Progenitor cell of endocrine pancreas (in vitro differentiated cells): ENCODE data around the gene RAB11FIP4. TPM values are rescaled to one million over a fixed set of nuclear protein-coding genes. Genes with fewer than 3 reads are reported as not detected.

Experiments
- DNase-seq: peaks from one replicate; pipeline ENCODE4 v3.0.0; 2021; ENCODE audit warnings: low spot score; ENCODE audit not compliant: unreplicated experiment
- H3K27ac Mint-ChIP-seq: 2 replicates; pipeline ENCODE4 v1.8.0; 2021; ENCODE audit warnings: mild to moderate bottlenecking, moderate library complexity, mixed read lengths
- H3K27me3 Mint-ChIP-seq: 2 replicates; pipeline ENCODE4 v1.8.0; 2021; ENCODE audit warnings: mixed read lengths
- H3K36me3 Mint-ChIP-seq: 2 replicates; pipeline ENCODE4 v1.8.0; 2022; ENCODE audit warnings: mixed read lengths; ENCODE audit not compliant: insufficient read depth
- H3K4me1 Mint-ChIP-seq: 2 replicates; pipeline ENCODE4 v1.8.0; 2021; ENCODE audit warnings: low read depth, mixed read lengths
- H3K4me3 Mint-ChIP-seq: 2 replicates; pipeline ENCODE4 v1.8.0; 2021; ENCODE audit warnings: low read depth, mild to moderate bottlenecking, moderate library complexity, mixed read lengths
- H3K9me3 Mint-ChIP-seq: 2 replicates; pipeline ENCODE4 v1.8.0; 2021; ENCODE audit warnings: low read depth, mixed read lengths
- CTCF ChIP-seq: fragments of 200-600 bp; sonication (generic); IDR thresholded peaks from one replicate; pipeline ENCODE4 v1.5.0; 2021; ENCODE audit warnings: antibody characterized with exemption, mild to moderate bottlenecking; ENCODE audit not compliant: unreplicated experiment
- total RNA-seq: library from RNA; stranded (reverse); gene quantifications from 2 replicates; pipeline ENCODE4 v1.2.1, GENCODE V29; 2021

RAB11FIP4 gene
- total RNA-seq, 1 donor from 2014 or later, result 65.5 TPM

GRCh38 chr17:31568121-31568520, 176.6 kb downstream of the RAB11FIP4 start:
- no peaks in the 10 kb centered on the region for H3K9me3 Mint-ChIP-seq
- H3K27ac Mint-ChIP-seq, result no peak overlapping the region
- H3K4me3 Mint-ChIP-seq, result no peak overlapping the region
- no peak for DNase-seq
- no peaks in the 10 kb centered on the region for H3K27me3 Mint-ChIP-seq
- no peak for TF ChIP-seq CTCF
- peaks cover 20% of the 10 kb centered on the region for H3K4me1 Mint-ChIP-seq
- no peaks in the 10 kb centered on the region for H3K36me3 Mint-ChIP-seq

- Mint-ChIP-seq H3K27ac (no peak overlapping the region), H3K27me3 (no peaks in the 10 kb centered on the region), H3K4me1 (peaks cover 25% of the 10 kb centered on the region), H3K9me3 (no peaks in the 10 kb centered on the region), H3K4me3 (no peak overlapping the region), H3K36me3 (no peaks in the 10 kb centered on the region)
- no peak for TF ChIP-seq CTCF
- no peak for DNase-seq
Observed at GRCh38 chr17:31568539-31568938, 177.1 kb downstream of the RAB11FIP4 start.

GRCh38 chr17:31570231-31570630, 178.8 kb downstream of the RAB11FIP4 start:
- Mint-ChIP-seq H3K27me3 (no peaks in the 10 kb centered on the region), H3K4me3 (no peak overlapping the region), H3K9me3 (no peaks in the 10 kb centered on the region), H3K27ac (no peak overlapping the region), H3K4me1 (peaks cover 27% of the 10 kb centered on the region), H3K36me3 (no peaks in the 10 kb centered on the region)
- DNase-seq, result no peak
- no peak for TF ChIP-seq CTCF

GRCh38 chr17:31570951-31571892, 179.7 kb downstream of the RAB11FIP4 start:
- DNase-seq, result no peak
- H3K4me1 Mint-ChIP-seq, result peaks cover 23% of the 10 kb centered on the region
- no peak for TF ChIP-seq CTCF
- no peaks in the 10 kb centered on the region for H3K36me3 Mint-ChIP-seq
- H3K4me3 Mint-ChIP-seq, result no peak overlapping the region
- H3K9me3 Mint-ChIP-seq, result no peaks in the 10 kb centered on the region
- H3K27me3 Mint-ChIP-seq, result no peaks in the 10 kb centered on the region
- peak overlapping the region; percentile 82 for H3K27ac Mint-ChIP-seq

GRCh38 chr17:31572341-31572740, 180.9 kb downstream of the RAB11FIP4 start:
- no peak for TF ChIP-seq CTCF
- Mint-ChIP-seq H3K27me3 (no peaks in the 10 kb centered on the region), H3K36me3 (no peaks in the 10 kb centered on the region)

More at GRCh38 chr17:31572341-31572740, 180.9 kb downstream of the RAB11FIP4 start:
- H3K9me3 Mint-ChIP-seq, result no peaks in the 10 kb centered on the region
- H3K4me3 Mint-ChIP-seq, result no peak overlapping the region
- H3K4me1 Mint-ChIP-seq, result peaks cover 21% of the 10 kb centered on the region
- no peak for DNase-seq
- H3K27ac Mint-ChIP-seq, result no peak overlapping the region
